CD4-positive, alpha-beta memory T cell (primary cell): ENCODE data around the gene IER5. TPM values are rescaled to one million over a fixed set of nuclear protein-coding genes. Genes with fewer than 3 reads are reported as not detected.

ENCODE experiments used
- CTCF ChIA-PET: fragments of 350-600 bp; sonication (Branson Sonifier 250); formaldehyde crosslinking; loops from one replicate; lab custom pipeline; 2021; ENCODE audit warnings: inconsistent platforms; ENCODE audit not compliant: partially characterized antibody; lab: Charles Lee
- POLR2A ChIA-PET: fragments of 350-600 bp; sonication (Branson Sonifier 250); formaldehyde crosslinking; loops from one replicate; lab custom pipeline; 2021; ENCODE audit not compliant: partially characterized antibody; lab: Charles Lee
- DNase-seq, 5 donors: peaks; one replicate each; pipeline versions ENCODE4 v3.0.0 to v3.0.0-alpha.2; 2020 to 2022; ENCODE audit warnings: mixed read lengths in 1 of 5
- H3K27ac ChIP-seq: one replicate; pipeline ENCODE4 v1.7.0; 2013; ENCODE audit warnings: low read depth, low read length
- H3K27me3 ChIP-seq: 2 replicates; pipeline ENCODE4 v1.7.0; 2013; ENCODE audit warnings: mild to moderate bottlenecking, low read length, moderate library complexity; ENCODE audit not compliant: insufficient read depth
- H3K36me3 ChIP-seq: 2 replicates; pipeline ENCODE4 v1.7.0; 2013; ENCODE audit warnings: mild to moderate bottlenecking, low read length, moderate library complexity; ENCODE audit not compliant: insufficient read depth
- H3K4me1 ChIP-seq: 2 replicates; pipeline ENCODE4 v1.7.0; 2013; ENCODE audit warnings: mild to moderate bottlenecking, low read length, moderate library complexity; ENCODE audit not compliant: insufficient read depth
- H3K4me3 ChIP-seq, 2 donors: one replicate each; pipeline ENCODE4 v1.7.0; 2013; ENCODE audit warnings: low read length in 2 of 2, mild to moderate bottlenecking in 1 of 2
- H3K9me3 ChIP-seq, 2 donors: one replicate each; pipeline ENCODE4 v1.7.0; 2013; ENCODE audit warnings: low read length in 2 of 2, control low read depth in 1 of 2; ENCODE audit not compliant: control insufficient read depth in 1 of 2
- H3K27ac Mint-ChIP-seq, 7 donors: one replicate each; pipeline ENCODE4 v1.8.0; 2020 to 2021; ENCODE audit warnings: mixed read lengths in 7 of 7, mild to moderate bottlenecking in 6 of 7, inconsistent platforms in 3 of 7, moderate library complexity in 3 of 7
- H3K27me3 Mint-ChIP-seq, 2 donors: one replicate each; pipeline ENCODE4 v1.8.0; 2020 to 2021; ENCODE audit warnings: mixed read lengths in 2 of 2
- H3K36me3 Mint-ChIP-seq, 2 donors: one replicate each; pipeline ENCODE4 v1.8.0; 2020 to 2021; ENCODE audit warnings: mixed read lengths in 2 of 2, inconsistent platforms in 1 of 2, mild to moderate bottlenecking in 1 of 2
- H3K4me1 Mint-ChIP-seq, 4 donors: one replicate each; pipeline ENCODE4 v1.8.0; 2020 to 2021; ENCODE audit warnings: mixed read lengths in 4 of 4, mild to moderate bottlenecking in 1 of 4
- H3K4me3 Mint-ChIP-seq, 8 donors: one replicate each; pipeline ENCODE4 v1.8.0; 2020 to 2021; ENCODE audit warnings: mixed read lengths in 8 of 8, mild to moderate bottlenecking in 7 of 8, moderate library complexity in 6 of 8, inconsistent platforms in 3 of 8
- H3K9me3 Mint-ChIP-seq, 8 donors: one replicate each; pipeline ENCODE4 v1.8.0; 2020 to 2021; ENCODE audit warnings: mixed read lengths in 8 of 8, mild to moderate bottlenecking in 5 of 8, inconsistent platforms in 3 of 8, moderate library complexity in 1 of 8
- intact Hi-C: fragments of 100-400 bp; cut with micrococcal nuclease; formaldehyde crosslinking; loops from one replicate; pipeline ENCODE4 v1.15.1; 2023
- polyA plus RNA-seq, 2 donors: library from polyadenylated mRNA; unstranded; fragments of 300-500 nt; fragmentation: Illumina TruSeq; gene quantifications; one replicate each; pipeline ENCODE4 v1.2.3, GENCODE V29; 2021
- total RNA-seq, 2 experiments: library from RNA; stranded (reverse); gene quantifications; one replicate each; pipeline ENCODE4 v1.2.3, GENCODE V29; 2021

IER5 gene
- total and polyA plus RNA-seq, 4 experiments from 2014 or later = 11.0 to 29.3 (median 23.5) TPM

DNA sequence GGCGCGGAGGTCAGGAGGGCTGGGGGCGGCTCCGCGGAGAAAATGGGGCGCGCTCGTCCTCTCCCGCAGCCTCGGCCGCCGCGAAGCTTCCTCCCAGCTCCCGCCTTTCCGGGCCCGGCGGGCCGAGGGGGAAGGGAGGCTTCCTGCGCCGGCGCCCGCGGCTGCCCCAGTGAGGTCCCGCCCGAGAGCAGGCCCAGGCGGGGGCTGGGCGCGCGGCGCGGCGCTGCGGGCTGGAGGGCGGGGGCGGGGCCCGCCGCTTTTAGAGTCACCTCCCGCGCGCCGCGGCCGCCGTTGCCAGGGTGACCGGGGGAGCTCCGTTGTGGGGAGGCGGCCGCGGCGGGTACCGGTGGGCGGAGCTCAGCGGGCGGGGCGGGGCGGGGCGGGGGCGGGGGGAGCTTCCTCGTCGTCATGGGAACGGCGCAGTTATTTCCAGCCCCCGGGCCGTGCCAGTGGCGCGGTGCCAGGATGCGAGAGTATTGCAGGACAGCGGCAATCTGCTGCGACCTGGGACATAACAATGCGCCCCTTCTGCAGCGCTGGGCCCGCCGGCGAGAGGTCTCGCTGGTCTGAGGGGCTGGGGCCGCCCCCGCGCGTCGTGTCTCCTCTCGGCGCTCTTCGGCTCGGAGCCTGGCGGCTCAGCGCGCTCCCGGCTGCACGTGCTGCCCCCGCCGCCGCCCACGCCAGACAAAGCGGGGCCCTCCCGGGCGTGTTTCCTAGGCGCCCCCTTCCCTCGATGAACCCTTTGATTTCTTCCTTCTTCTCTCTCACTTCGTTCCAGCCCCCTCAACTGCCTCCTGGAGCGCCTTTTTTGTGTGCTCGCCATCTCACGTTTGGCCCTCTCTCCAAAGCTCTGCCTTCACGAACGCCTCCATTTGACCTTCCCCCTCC, 16.9 kb downstream of the IER5 start:
- Mint-ChIP-seq H3K27ac (peak overlapping the region; percentile 92 to 98 (median 96)), H3K9me3 (no peaks in the 10 kb centered on the region), H3K27me3 (no peaks in the 10 kb centered on the region), H3K4me1 (peaks cover 33 to 71% (median 50%) of the 10 kb centered on the region in 4 donors), H3K4me3 (peak overlapping the region; percentile 87 to 97 (median 90)), H3K36me3 (peaks cover 0 to 3% of the 10 kb centered on the region in 2 donors)
- intact Hi-C loops = loop anchor here (1.0 to 10.0 kb wide), 4 partner anchors 17 to 1151 kb away; partner anchors contain the start of genes CEP350 and IER5
- Histone ChIP-seq H3K27me3 (no peaks in the 10 kb centered on the region), H3K4me1 (peaks cover 56% of the 10 kb centered on the region), H3K27ac (peak overlapping the region; percentile 79), H3K36me3 (no peaks in the 10 kb centered on the region), H3K9me3 (no peaks in the 10 kb centered on the region), H3K4me3 (peak overlapping the region in 1 of 2 donors; percentile 76)
- DNase-seq = peak; percentile 90 to 94 (median 91)
- ChIA-PET POLR2A (interaction anchor here (0.7 to 14.7 kb wide), 23 partner anchors 9 to 604 kb away, joined by 3 to 508 read pairs (median 6); partner anchors contain the start of genes IER5, MR1, STX6 and XPR1), CTCF (interaction anchor here (0.7 to 6.7 kb wide), 10 partner anchors 9 to 83 kb away, joined by 3 to 75 read pairs (median 4); partner anchors contain the start of genes IER5, MR1 and STX6)

GRCh38 chr1:181106022-181106312, 17.5 kb downstream of the IER5 start:
- H3K4me1 ChIP-seq = peaks cover 50% of the 10 kb centered on the region
- Mint-ChIP-seq H3K4me3 (peak overlapping the region; percentile 84 to 97 (median 90)), H3K9me3 (no peaks in the 10 kb centered on the region), H3K36me3 (peaks cover 0 to 3% of the 10 kb centered on the region in 2 donors), H3K27ac (peak overlapping the region; percentile 92 to 98 (median 96)), H3K27me3 (no peaks in the 10 kb centered on the region), H3K4me1 (peaks cover 27 to 65% (median 44%) of the 10 kb centered on the region in 4 donors)
- H3K9me3 ChIP-seq = no peaks in the 10 kb centered on the region
- POLR2A ChIA-PET = interaction anchor here (1.2 to 14.7 kb wide), 14 partner anchors 8 to 474 kb away, joined by 3 to 508 read pairs (median 8); partner anchors contain the start of genes IER5, MR1, STX6 and XPR1
- no peaks in the 10 kb centered on the region for H3K27me3 ChIP-seq
- H3K27ac ChIP-seq = peak overlapping the region; percentile 58
- intact Hi-C loops = loop anchor here (5.0 to 10.0 kb wide), 2 partner anchors 921 to 1151 kb away; partner anchors contain the start of gene CEP350
- DNase-seq = no peak
- CTCF ChIA-PET = interaction anchor here (1.1 to 6.7 kb wide), 7 partner anchors 10 to 84 kb away, joined by 3 to 75 read pairs (median 6); partner anchors contain the start of genes IER5 and STX6
- H3K36me3 ChIP-seq = no peaks in the 10 kb centered on the region
- peak overlapping the region in 1 of 2 donors; percentile 46 for H3K4me3 ChIP-seq

DNA sequence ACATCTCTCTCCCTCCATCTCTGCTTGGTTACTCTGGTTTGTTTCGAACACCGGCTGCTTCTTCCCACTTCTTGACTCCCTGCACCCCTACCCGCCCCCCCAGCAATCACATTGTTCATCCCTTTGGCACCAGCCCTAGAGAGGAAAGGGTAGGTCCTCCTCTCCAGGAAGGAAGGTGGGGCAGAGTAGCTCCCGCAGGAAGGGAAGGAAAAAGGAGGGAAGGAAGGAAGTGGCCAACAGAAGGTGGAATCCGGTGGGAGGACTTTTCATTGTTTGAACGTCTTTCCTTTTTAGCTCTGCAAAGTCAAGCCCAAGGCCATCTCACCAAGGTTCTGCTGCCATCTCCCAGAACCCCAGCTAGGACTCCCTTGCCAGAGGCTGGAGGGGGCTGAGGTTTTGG, 18.0 kb downstream of the IER5 start:
- peak overlapping the region in 7 of 8 donors; percentile 84 to 97 (median 92) for H3K4me3 Mint-ChIP-seq
- H3K27me3 Mint-ChIP-seq = no peaks in the 10 kb centered on the region
- intact Hi-C loops = loop anchor here (5.0 to 10.0 kb wide), 2 partner anchors 921 to 1152 kb away; partner anchors contain the start of gene CEP350
- H3K9me3 ChIP-seq = no peaks in the 10 kb centered on the region
- H3K4me3 ChIP-seq = no peak overlapping the region
- no peaks in the 10 kb centered on the region for H3K9me3 Mint-ChIP-seq
- CTCF ChIA-PET = interaction anchor here (1.3 to 6.7 kb wide), 6 partner anchors 10 to 68 kb away, joined by 3 to 75 read pairs (median 9); partner anchors contain the start of gene IER5
- H3K27ac ChIP-seq = no peak overlapping the region
- POLR2A ChIA-PET = interaction anchor here (1.2 to 14.7 kb wide), 9 partner anchors 16 to 290 kb away, joined by 3 to 508 read pairs (median 9); partner anchors contain the start of genes IER5, MR1 and STX6
- H3K4me1 Mint-ChIP-seq = peaks cover 22 to 60% (median 39%) of the 10 kb centered on the region in 4 donors
- no peaks in the 10 kb centered on the region for H3K36me3 ChIP-seq
- H3K27ac Mint-ChIP-seq = peak overlapping the region; percentile 92 to 98 (median 96)
- H3K27me3 ChIP-seq = no peaks in the 10 kb centered on the region
- peaks cover 45% of the 10 kb centered on the region for H3K4me1 ChIP-seq
- peaks cover 0 to 3% of the 10 kb centered on the region in 2 donors for H3K36me3 Mint-ChIP-seq
- no peak for DNase-seq

GRCh38 chr1:181107711-181108110, 19.2 kb downstream of the IER5 start:
- H3K36me3 Mint-ChIP-seq = peaks cover 0 to 3% of the 10 kb centered on the region in 2 donors
- H3K27me3 Mint-ChIP-seq = no peaks in the 10 kb centered on the region
- no peak for DNase-seq
- H3K9me3 Mint-ChIP-seq = no peaks in the 10 kb centered on the region
- ChIA-PET POLR2A (interaction anchor here (4.8 to 14.7 kb wide), 2 partner anchors 17 to 34 kb away, joined by 31 to 508 read pairs; partner anchors contain the start of gene IER5), CTCF (interaction anchor here (0.8 to 5.7 kb wide), 5 partner anchors 10 to 58 kb away, joined by 3 to 38 read pairs (median 4); no protein-coding TSS in a partner anchor)
- Histone ChIP-seq H3K9me3 (no peaks in the 10 kb centered on the region), H3K36me3 (no peaks in the 10 kb centered on the region), H3K4me1 (peaks cover 36% of the 10 kb centered on the region), H3K27ac (no peak overlapping the region), H3K4me3 (no peak overlapping the region), H3K27me3 (no peaks in the 10 kb centered on the region)
- peak overlapping the region in 3 of 7 donors; percentile 13 to 94 (median 92) for H3K27ac Mint-ChIP-seq
- intact Hi-C loops = loop anchor here (5.0 to 10.0 kb wide), 2 partner anchors 920 to 1153 kb away; partner anchors contain the start of gene CEP350
- H3K4me3 Mint-ChIP-seq = peak overlapping the region in 1 of 8 donors; percentile 21
- peaks cover 18 to 48% (median 31%) of the 10 kb centered on the region in 4 donors for H3K4me1 Mint-ChIP-seq

DNA sequence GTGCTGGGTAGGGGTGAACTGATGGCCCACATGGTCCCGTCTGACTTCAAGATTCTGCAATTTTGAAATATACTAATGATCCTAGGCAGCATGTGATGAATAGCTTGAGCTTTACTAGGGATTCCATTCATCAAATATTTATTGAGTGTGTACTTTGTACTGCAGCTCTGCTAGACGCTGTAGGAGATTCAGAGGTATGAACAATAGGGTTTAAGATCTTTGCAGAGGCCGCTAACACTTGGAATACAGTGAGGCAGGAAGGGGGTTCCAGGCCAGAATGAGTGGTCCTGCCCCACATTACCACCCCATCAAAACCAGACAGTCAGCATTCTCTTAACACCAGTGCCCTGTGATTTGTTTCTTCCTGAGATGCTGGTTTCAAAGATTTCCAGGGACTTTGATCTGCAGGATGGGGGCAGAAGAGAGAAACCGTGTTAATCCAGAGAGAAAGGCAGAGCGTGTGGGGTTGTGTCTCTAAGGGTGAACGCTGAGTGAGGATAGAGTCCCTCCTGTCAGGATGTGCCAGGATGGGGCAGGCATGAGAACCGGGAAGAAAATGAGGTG, 19.9 kb downstream of the IER5 start:
- peaks cover 29% of the 10 kb centered on the region for H3K4me1 ChIP-seq
- H3K9me3 Mint-ChIP-seq = no peaks in the 10 kb centered on the region
- no peak overlapping the region for H3K4me3 Mint-ChIP-seq
- peak overlapping the region in 3 of 7 donors; percentile 10 to 49 (median 34) for H3K27ac Mint-ChIP-seq
- no peak for DNase-seq
- POLR2A ChIA-PET = interaction anchor here (14.7 kb wide), 1 partner anchor 17 kb away, joined by 508 read pairs; the partner anchor contains the start of gene IER5
- no peaks in the 10 kb centered on the region for H3K27me3 ChIP-seq
- no peak overlapping the region for H3K27ac ChIP-seq
- H3K9me3 ChIP-seq = no peaks in the 10 kb centered on the region
- intact Hi-C loops = loop anchor here (5.0 to 10.0 kb wide), 2 partner anchors 919 to 1154 kb away; partner anchors contain the start of gene CEP350
- peaks cover 18 to 41% (median 27%) of the 10 kb centered on the region in 4 donors for H3K4me1 Mint-ChIP-seq
- H3K4me3 ChIP-seq = no peak overlapping the region
- H3K27me3 Mint-ChIP-seq = no peaks in the 10 kb centered on the region
- CTCF ChIA-PET = interaction anchor here (0.8 to 1.5 kb wide), 3 partner anchors 11 to 33 kb away, joined by 3 to 4 read pairs (median 3); no protein-coding TSS in a partner anchor
- H3K36me3 Mint-ChIP-seq = peaks cover 0 to 3% of the 10 kb centered on the region in 2 donors
- no peaks in the 10 kb centered on the region for H3K36me3 ChIP-seq

DNA sequence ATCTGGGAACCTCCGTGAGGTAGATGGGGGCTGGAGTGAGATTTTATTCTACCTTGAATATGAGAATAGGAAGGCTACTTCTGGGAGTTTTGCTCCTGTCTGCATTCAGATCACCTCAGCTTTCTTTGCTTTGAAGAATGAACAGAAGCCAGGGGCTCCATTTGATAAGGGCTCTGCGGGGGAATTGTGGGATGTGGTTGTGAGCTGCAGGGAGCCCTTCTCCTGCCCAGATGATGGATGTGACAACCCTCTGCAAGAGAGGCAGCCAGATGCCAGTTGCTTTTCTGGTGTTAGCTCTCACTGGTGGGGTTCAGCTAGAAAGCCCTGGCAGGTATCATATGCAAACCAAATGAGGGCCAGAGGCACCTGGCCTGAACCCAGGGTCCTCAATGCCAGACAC, 21.5 kb downstream of the IER5 start:
- H3K4me3 ChIP-seq = no peak overlapping the region
- ChIA-PET CTCF (interaction anchor here (1.0 to 3.0 kb wide), 2 partner anchors 32 to 34 kb away, joined by 3 to 20 read pairs; no protein-coding TSS in a partner anchor), POLR2A (interaction anchor here (1.1 to 14.7 kb wide), 2 partner anchors 19 to 39 kb away, joined by 3 to 508 read pairs; partner anchors contain the start of gene IER5)
- H3K27me3 Mint-ChIP-seq = no peaks in the 10 kb centered on the region
- no peaks in the 10 kb centered on the region for H3K9me3 Mint-ChIP-seq
- H3K4me1 Mint-ChIP-seq = peaks cover 8 to 27% (median 15%) of the 10 kb centered on the region in 4 donors
- H3K4me3 Mint-ChIP-seq = no peak overlapping the region
- intact Hi-C loops = no loop called here
- H3K27me3 ChIP-seq = no peaks in the 10 kb centered on the region
- peaks cover 0 to 3% of the 10 kb centered on the region in 2 donors for H3K36me3 Mint-ChIP-seq
- H3K36me3 ChIP-seq = no peaks in the 10 kb centered on the region
- DNase-seq = no peak
- H3K27ac ChIP-seq = no peak overlapping the region
- peak overlapping the region in 2 of 7 donors; percentile 29 to 38 for H3K27ac Mint-ChIP-seq
- peaks cover 14% of the 10 kb centered on the region for H3K4me1 ChIP-seq
- no peaks in the 10 kb centered on the region for H3K9me3 ChIP-seq
